ENCODE data around the gene PUM1.

The PUM1 gene, protein sequence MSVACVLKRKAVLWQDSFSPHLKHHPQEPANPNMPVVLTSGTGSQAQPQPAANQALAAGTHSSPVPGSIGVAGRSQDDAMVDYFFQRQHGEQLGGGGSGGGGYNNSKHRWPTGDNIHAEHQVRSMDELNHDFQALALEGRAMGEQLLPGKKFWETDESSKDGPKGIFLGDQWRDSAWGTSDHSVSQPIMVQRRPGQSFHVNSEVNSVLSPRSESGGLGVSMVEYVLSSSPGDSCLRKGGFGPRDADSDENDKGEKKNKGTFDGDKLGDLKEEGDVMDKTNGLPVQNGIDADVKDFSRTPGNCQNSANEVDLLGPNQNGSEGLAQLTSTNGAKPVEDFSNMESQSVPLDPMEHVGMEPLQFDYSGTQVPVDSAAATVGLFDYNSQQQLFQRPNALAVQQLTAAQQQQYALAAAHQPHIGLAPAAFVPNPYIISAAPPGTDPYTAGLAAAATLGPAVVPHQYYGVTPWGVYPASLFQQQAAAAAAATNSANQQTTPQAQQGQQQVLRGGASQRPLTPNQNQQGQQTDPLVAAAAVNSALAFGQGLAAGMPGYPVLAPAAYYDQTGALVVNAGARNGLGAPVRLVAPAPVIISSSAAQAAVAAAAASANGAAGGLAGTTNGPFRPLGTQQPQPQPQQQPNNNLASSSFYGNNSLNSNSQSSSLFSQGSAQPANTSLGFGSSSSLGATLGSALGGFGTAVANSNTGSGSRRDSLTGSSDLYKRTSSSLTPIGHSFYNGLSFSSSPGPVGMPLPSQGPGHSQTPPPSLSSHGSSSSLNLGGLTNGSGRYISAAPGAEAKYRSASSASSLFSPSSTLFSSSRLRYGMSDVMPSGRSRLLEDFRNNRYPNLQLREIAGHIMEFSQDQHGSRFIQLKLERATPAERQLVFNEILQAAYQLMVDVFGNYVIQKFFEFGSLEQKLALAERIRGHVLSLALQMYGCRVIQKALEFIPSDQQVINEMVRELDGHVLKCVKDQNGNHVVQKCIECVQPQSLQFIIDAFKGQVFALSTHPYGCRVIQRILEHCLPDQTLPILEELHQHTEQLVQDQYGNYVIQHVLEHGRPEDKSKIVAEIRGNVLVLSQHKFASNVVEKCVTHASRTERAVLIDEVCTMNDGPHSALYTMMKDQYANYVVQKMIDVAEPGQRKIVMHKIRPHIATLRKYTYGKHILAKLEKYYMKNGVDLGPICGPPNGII

DNA sequence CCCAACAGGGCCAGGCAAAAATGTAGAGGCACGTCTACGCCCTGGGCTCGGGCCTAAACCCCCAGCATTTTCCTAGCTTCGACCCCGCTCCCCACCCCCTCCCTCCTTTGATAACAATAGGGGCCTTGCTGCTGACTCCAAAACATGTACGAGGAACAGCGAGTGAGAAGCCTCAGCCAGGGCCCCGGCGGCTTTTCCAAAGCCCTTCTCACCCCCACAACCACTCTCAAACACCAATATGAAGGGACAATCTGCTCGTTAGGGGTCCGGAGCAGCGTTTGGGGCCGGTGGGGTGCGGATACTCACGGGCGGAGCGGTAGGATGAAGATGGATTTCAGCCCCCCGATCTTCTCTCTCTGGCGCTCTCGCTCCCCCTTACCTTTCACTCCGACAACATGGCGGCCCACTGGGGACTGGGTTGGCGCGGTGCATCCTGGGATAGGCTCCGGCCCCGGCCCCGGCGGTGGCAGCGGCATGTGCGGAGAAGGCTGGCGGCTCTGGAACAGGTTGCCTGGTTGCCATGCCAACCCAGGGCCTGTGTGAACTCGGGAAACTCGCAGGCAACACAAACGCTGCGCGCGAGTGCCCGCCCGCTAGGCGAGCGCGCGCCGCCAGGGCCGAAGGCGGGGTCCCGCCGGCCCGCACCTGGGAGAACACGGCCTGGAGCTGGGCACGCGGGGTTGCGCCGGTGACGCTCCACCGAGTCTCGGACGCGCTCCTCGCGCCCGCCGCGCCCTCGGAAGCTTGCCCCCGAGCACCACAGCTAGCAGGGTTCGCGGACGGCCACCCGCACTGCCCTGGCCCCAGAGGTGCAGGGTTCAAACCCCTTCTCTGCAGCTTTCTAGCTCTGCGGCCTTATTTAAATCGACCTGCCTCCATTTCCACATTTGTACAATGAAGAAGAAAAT is at the start of gene PUM1:
PUM1 (minus strand) TSS at position 408 of the 908 bp plus-strand sequence. CDS start 6,151 bp downstream, outside the sequence.
- no peaks in the 10 kb centered on the region for H3K27me3 ChIP-seq (ENCODE audit: insufficient read depth, low read depth)
- H2AFZ ChIP-seq (ENCODE audit: low read depth) = peak within 1 kb of the TSS; percentile 83
- H3K4me3 ChIP-seq (IDR thresholded peaks at IDR 0.05; ENCODE audit: insufficient read depth, low read depth, low read length) = peak within 1 kb of the TSS; percentile 73
- peaks cover 37% of the 10 kb centered on the region for H4K20me1 ChIP-seq (ENCODE audit: insufficient read depth)
- peaks cover 49% of the 10 kb centered on the region for H3K79me2 ChIP-seq (ENCODE audit: insufficient read depth, low read depth)
- peak within 1 kb of the TSS; percentile 99 for H3K9ac ChIP-seq
- TF ChIP-seq, protein P1, sequence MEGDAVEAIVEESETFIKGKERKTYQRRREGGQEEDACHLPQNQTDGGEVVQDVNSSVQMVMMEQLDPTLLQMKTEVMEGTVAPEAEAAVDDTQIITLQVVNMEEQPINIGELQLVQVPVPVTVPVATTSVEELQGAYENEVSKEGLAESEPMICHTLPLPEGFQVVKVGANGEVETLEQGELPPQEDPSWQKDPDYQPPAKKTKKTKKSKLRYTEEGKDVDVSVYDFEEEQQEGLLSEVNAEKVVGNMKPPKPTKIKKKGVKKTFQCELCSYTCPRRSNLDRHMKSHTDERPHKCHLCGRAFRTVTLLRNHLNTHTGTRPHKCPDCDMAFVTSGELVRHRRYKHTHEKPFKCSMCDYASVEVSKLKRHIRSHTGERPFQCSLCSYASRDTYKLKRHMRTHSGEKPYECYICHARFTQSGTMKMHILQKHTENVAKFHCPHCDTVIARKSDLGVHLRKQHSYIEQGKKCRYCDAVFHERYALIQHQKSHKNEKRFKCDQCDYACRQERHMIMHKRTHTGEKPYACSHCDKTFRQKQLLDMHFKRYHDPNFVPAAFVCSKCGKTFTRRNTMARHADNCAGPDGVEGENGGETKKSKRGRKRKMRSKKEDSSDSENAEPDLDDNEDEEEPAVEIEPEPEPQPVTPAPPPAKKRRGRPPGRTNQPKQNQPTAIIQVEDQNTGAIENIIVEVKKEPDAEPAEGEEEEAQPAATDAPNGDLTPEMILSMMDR (conservative IDR thresholded peaks at IDR 0.05; ENCODE audit: low read depth, low read length) = no peak
- peaks cover 26% of the 10 kb centered on the region for H3K4me1 ChIP-seq (ENCODE audit: low read depth, poor library complexity, severe bottlenecking)
- H3K27ac ChIP-seq = peak within 1 kb of the TSS; percentile 100
- H3K4me2 ChIP-seq = peak within 1 kb of the TSS; percentile 77
- no peaks in the 10 kb centered on the region for H3K36me3 ChIP-seq (ENCODE audit: insufficient read depth)

- Histone ChIP-seq H3K27me3 (ENCODE audit: insufficient read depth, low read depth) (no peaks in the 10 kb centered on the region), H3K4me2 (no peak overlapping the region), H3K27ac (no peak overlapping the region), H3K79me2 (ENCODE audit: insufficient read depth, low read depth) (no peaks in the 10 kb centered on the region), H3K36me3 (ENCODE audit: insufficient read depth) (no peaks in the 10 kb centered on the region), H3K4me3 (IDR thresholded peaks at IDR 0.05; ENCODE audit: insufficient read depth, low read depth, low read length) (no peak overlapping the region), H3K9ac (no peak overlapping the region), H2AFZ (ENCODE audit: low read depth) (no peak overlapping the region), H3K4me1 (ENCODE audit: low read depth, poor library complexity, severe bottlenecking) (no peaks in the 10 kb centered on the region), H4K20me1 (ENCODE audit: insufficient read depth) (no peaks in the 10 kb centered on the region)
- TF ChIP-seq, protein P1 (conservative IDR thresholded peaks at IDR 0.05; ENCODE audit: low read depth, low read length) = no peak
Measured at GRCh38 chr1:31112266-31112935, 46.9 kb upstream of the PUM1 start.

DNA sequence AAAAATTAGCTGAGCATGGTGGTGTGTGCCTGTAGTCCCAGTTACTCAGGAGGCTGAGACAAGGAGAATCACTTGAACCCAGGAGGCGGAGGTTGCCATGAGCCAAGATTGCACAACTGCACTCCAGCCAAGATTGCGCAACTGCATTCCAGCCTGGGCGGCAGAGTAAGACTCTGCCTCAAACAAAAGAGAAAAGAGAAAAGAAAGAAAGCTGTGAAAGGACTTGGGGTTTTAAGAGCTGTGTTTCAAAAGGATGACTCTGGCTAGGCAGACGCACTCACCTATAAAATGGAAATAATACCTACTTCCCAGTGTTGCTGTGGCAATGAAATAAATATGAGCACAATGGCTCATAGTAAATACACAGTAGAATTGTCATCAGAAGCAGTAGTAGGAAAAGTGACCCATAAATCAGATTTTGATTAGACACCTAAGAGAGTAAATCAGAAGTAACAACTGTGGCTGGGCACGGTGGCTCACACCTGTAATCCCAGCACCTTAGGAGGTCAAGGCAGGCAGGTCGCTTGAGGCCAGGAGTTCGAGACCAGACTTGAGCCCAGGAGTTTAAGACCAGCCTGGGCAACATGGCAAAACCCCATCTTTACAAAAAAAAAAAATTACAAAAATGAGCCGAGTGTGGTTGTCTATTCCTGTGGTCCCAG is 45.9 kb upstream of the PUM1 start:
- H3K36me3 ChIP-seq (ENCODE audit: insufficient read depth) = no peaks in the 10 kb centered on the region
- no peak overlapping the region for H2AFZ ChIP-seq (ENCODE audit: low read depth)
- H3K27me3 ChIP-seq (ENCODE audit: insufficient read depth, low read depth) = no peaks in the 10 kb centered on the region
- no peaks in the 10 kb centered on the region for H4K20me1 ChIP-seq (ENCODE audit: insufficient read depth)
- H3K4me3 ChIP-seq (IDR thresholded peaks at IDR 0.05; ENCODE audit: insufficient read depth, low read depth, low read length) = no peak overlapping the region
- no peak overlapping the region for H3K4me2 ChIP-seq
- no peaks in the 10 kb centered on the region for H3K79me2 ChIP-seq (ENCODE audit: insufficient read depth, low read depth)
- H3K27ac ChIP-seq = no peak overlapping the region
- no peaks in the 10 kb centered on the region for H3K4me1 ChIP-seq (ENCODE audit: low read depth, poor library complexity, severe bottlenecking)
- TF ChIP-seq, protein P1 (conservative IDR thresholded peaks at IDR 0.05; ENCODE audit: low read depth, low read length) = no peak
- no peak overlapping the region for H3K9ac ChIP-seq

All from KMS-11 (cell line).